ENCODE data around the gene PRKAB2.
"Not testable (repeated sequence)": the region's sequence is repeated elsewhere in the genome, so short reads cannot be mapped to it uniquely, and the experiment has no call there.

The PRKAB2 gene

GRCh38 chr1:147169840-147170674 is 2.2 kb downstream of the PRKAB2 start:
- DNase-seq, result no peak

- no peak for DNase-seq
These were observed 3.1 kb downstream of the PRKAB2 start for GRCh38 chr1:147169171-147169570.

- DNase-seq, result no peak
These were observed 3.6 kb downstream of the PRKAB2 start for GRCh38 chr1:147168626-147169058.

GRCh38 chr1:147167365-147167764 is 4.9 kb downstream of the PRKAB2 start:
- no peak for DNase-seq

DNA sequence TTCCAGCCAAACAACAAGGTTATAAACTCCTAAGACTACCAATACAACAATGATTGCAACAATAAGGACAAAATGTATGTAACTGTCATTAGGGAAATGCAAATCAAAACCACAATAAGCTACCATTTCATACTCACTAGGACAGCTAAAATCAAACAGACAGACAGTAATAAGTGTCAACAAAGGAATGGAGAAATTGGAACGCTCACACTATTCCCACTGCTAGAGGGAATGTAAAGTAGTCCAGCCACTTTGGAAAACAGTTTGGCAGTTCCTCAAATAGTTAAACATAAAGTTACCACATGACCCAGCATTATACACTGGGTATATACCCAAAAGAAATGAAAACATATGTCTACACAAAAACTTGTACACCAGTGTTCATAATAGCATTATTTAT is 9.3 kb downstream of the PRKAB2 start:
- DNase-seq, result no peak

GRCh38 chr1:147162093-147162492 is 10.2 kb downstream of the PRKAB2 start:
- no peak for DNase-seq

DNA sequence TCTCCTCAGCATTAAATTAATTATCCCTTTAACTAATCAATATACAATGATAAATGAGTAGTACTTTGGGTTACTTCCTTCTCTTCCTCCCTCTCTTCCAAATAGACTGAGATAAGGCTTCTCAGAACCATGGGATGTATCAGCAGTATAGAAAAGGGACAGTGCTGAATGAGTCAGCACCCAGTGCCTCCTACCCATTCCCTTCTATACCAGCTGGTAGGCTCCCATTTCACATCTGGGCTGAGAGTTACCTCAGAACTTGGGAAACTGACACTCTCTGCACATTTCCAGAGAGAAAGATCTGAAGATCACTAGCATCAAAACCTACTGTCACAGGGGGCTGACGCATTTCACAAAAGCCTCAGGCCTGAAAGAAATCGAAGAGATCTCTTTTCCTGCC is 15.2 kb downstream of the PRKAB2 start:
- not testable (repeated sequence) for DNase-seq

DNA sequence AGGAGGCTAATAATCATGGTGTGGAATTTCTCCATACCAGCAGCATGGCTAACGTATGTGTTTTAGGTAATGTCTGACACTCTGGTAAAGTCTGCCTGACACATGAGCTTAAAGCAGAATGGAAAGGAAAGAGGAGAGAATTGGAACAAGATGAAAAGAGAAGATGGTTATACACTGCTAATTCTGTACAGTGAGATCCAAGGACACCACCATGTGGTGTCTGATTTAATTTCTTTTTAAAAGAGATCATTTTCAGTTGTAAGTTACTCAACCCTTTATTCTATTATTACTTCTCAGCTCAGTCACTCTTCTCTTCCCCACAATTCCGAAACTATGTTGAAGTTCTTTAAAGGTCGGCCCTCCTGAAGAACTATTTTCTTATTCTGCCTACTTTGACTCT is 15.6 kb downstream of the PRKAB2 start:
- no peak for DNase-seq

DNA sequence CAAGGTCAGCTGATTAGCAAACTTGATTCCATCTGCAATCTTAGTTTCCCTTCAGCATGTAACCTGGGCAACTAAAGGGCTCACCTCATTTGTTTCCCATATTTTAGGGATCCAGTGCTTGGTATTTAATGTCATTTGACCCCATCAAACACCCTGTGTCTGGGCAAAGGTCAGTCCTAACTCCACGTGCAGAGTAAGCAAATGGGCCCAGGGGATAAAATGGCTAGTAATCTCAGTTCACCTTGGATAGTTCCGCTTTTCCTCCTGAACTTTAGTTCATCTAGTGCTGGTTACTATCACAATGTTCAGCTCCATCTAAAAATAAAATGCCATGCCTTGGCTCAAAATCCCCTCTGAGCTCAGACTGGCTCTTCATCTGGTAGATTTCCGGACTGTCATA is 19.5 kb downstream of the PRKAB2 start:
- no peak for DNase-seq

- no peak for DNase-seq
These were observed 21.0 kb downstream of the PRKAB2 start for GRCh38 chr1:147151244-147151643.

DNA sequence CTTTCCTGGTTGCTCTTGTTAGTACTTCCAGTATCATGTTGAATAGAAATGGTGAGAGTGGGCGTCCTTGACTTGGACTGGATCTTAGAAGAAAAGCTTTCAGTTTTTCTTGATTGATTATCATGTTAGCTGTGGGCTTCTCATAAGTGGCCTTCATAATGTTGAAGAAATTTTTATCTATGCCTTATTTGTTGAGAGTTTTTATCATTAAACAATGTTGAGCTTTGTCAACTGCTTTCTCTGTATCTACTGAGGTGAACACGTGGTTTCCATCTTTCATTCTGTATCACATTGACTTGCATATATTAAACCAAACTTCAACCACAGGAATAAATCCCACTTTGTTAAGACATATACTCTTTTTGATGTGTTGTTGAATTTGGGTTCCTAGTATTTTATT is 29.4 kb downstream of the PRKAB2 start:
- DNase-seq, result no peak

- not testable (repeated sequence) for DNase-seq
These were observed 41.5 kb downstream of the PRKAB2 start for GRCh38 chr1:147130721-147131120.

- no peak for DNase-seq
These were observed 43.0 kb downstream of the PRKAB2 start for GRCh38 chr1:147129116-147129873.

DNA sequence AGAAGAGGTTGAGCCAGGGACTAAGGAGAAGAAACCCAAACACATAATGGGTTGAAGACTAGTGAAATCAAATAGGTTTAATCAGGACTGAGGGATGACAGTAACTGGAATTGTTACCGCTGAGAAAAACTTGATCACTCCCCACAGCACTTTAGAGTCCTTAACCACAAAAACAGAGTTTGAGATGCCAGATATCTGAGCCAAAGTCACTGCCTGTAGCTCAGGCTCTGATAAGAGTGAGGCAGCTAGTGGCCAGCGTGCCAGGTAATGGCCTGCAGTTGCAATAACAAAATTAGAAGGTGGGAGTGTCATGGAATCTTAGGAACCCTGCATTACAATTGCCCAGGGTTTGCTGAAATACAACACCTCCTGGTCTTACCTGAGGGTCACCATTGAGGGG is 48.0 kb downstream of the PRKAB2 start:
- no peak for DNase-seq

GRCh38 chr1:147117109-147117508 is 55.2 kb downstream of the PRKAB2 start:
- no peak for DNase-seq

GRCh38 chr1:147115496-147115895 is 56.8 kb downstream of the PRKAB2 start:
- no peak for DNase-seq

DNA sequence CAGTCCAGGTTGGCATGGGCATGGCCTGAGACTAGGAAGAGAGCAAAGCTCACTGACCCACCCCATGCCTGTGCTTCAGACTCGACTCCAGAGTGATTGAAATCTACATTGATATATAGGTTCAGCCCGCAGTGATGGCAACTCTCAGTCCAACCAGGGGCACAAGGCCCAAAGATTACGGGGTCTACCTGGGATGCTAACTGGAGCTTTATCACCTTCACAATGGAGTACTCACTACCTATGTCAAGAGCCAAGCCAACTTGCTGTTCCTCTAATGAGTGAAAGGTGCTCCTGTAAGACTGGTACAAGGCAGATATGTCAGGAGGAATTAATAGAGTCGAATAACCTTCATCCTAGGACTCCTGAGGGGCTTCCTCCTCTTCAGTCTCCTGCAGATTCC is 57.2 kb downstream of the PRKAB2 start:
- not testable (repeated sequence) for DNase-seq

DNA sequence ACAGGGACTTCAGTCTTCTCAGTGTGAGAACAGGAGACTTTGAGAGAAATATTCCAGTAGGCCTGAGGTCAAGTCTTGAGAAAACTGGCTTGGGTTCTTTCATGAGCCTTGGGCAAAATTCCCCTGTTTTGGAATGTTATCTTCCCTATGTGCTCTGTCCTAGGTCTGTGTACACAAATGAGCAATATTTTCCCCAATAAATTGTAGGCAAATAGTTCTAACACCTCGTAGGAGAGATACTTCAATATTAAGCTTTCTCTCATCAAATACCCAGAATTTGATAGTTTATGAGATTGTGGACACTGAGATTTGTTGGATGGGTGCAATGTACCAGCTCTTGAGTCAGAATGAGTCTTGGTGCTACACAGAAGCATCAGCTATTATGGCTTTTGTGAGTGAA is 57.9 kb downstream of the PRKAB2 start:
- not testable (repeated sequence) for DNase-seq

DNA sequence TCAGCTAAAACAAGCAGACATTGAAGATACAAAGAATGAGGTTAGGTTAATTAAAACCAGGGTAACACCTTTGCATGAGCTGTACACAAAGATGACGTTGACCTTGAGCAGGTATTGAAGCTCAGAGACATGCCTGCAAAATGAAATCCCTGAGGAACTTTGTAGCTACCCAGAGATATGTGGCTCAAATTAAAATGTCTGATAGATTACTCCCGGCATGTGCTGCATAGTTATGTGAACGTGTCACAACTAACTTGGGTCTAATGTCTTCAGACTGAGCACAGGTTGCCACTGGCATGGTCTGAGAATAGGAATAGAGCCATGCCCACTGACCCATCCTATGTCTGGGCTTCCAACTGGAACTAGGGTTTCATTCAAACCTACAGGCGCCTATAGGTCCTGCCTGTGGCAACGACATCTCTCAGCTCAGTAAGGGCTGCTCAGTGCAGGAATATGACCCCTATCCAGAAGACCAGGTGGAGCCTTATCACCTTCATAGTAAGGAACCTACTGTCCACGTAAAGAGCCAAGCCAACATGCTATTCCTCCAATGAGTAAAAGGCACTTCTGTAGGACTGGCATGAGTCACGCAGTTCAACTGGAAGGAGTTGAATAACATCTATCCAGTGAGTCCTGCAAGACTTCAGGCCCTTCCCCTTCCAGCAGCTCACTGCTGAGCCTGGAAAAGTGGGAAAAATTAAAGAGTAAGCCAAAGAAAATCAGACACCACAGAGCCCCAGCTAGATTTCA is 60.7 kb downstream of the PRKAB2 start:
- DNase-seq, result no peak

DNA sequence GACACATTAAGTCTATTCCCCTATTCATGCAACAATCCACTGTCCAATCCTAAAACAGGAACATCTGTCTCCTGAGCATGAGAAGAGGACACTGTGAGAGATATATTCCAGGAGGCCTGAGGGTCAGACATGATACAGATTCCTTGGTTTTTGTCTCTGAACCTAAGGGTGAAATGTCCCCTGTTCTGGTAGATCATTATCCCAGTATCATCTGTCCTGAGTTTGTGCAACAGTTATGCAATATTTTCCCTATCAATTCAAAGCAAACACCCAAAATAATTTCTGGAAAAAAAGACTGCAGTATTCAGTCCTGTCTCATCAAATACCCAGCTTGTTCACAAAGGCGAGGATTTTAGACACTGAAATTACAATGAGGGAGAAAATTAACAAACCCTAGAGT is 61.4 kb downstream of the PRKAB2 start:
- no peak for DNase-seq

- no peak for DNase-seq
These were observed 61.8 kb downstream of the PRKAB2 start for GRCh38 chr1:147110434-147110833.

DNA sequence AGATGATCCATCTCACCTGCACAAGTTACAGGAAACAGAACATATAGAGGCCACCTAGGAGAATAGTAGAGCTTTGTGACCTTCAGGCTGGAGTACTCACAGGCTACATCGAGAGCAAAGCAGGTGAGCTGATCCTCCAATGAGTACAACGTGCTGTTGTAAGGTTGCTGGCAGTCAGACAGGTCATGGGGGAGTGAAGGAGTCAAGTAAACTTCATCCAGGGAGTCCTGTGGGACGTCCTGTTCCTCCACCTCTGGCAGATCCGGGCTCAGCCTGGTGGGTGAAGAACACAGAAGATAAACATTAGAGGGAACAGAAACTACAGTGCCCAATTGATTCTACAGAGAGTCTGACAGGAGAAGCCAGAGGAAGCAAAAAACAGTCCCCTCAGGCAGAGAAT is 62.5 kb downstream of the PRKAB2 start:
- DNase-seq, result no peak

DNA sequence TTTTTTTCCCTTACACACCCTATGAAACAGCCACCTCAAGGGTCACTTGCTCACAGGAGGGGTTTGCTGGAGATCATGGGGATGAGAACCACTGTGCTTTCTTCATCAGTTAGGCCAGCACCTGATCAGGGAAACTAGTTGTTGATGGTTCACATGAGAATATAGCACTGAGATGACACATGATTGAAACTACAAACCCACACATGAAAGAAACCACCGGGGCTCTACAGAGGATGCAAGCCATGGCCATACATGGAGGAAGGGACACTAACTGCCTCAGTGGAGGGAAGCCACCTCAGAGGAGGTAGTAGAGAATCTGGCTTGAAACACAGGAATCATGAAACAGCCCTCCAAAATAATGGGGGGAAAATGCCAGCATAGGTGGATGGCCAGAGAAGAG is 63.2 kb downstream of the PRKAB2 start:
- peak; percentile 4 for DNase-seq

All from activated CD4-positive, alpha-beta T cell treated with anti-CD3 and anti-CD28 coated beads, Interleukin-2, Interleukin-6, amounts not matched to agents 100 ng/mL and 50 ng/mL, durations not matched to agents 16 hours and 8 hours (primary cell).